GM18498 (cell line): Measurements from ENCODE around the gene CFAP300.

Experiments used
- ATAC-seq: cut with Tn5 transposase; IDR thresholded peaks from one replicate; pipeline ENCODE4 v1.9.1; 2021; ENCODE audit warnings: mild to moderate bottlenecking, moderate library complexity; ENCODE audit not compliant: unreplicated experiment

Gene CFAP300

DNA sequence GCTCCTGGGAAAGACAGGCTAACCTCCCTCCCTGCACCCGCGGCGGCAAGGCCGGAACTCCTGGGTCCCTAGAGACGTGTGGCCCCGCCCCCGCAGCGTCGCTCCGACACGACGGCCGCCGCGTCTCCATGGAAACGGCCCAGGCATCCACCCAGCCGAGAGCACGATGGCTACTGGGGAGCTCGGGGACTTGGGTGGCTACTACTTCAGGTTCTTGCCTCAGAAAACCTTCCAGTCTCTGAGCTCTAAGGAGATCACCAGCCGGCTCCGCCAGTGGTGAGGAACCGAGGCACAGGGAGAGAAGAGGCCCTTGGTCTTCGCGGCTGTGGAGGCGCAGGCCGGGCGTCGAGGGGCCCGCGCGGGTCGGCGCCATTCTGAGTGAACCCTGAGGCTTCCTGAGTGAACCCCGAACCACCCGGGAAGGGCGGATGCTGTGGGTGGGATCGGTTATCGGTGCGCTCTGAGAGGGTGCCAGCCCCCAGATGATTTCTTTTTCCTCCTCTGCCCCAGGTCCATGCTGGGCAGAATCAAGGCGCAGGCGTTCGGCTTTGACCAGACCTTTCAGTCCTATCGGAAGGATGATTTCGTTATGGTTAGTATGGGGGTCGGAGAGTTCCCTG is at the start of gene CFAP300:
Gene CFAP300, plus strand, starts transcription at position 133 of the 620 bp plus-strand sequence. Its CDS starts 34 bp downstream, at position 167.
- ATAC-seq = peak; percentile 61

DNA sequence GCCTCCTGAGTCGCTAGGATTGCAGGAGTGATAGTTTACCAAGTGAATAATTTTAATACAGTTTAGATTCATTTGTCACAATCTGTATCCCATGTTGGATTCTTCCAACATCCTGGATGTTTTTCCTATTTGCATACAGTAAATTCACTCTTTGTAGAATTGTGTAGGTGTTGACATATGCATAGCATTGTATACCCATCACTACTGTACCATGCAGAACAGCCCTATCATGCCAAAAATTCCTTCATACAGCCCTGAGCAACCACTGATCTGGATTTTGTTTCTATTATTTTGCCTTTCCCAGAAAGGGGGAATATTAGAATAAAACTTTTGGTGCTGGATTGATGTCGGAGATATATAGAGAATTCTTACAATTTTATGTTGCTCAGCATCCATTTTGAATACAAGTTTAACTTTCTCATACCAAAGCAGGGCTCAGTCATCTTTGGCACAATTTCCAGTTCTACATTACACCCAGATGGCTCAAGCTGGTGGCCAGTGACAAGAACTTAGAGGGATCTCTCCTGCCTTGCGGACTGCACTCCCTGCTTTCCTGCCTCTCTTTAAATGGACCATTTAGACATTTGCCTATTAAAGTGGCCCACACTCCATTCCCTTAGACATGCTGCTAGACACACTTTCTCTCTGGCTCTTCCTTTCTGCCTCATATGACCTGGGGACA is 45.4 kb upstream of the CFAP300 start:
- no peak for ATAC-seq

DNA sequence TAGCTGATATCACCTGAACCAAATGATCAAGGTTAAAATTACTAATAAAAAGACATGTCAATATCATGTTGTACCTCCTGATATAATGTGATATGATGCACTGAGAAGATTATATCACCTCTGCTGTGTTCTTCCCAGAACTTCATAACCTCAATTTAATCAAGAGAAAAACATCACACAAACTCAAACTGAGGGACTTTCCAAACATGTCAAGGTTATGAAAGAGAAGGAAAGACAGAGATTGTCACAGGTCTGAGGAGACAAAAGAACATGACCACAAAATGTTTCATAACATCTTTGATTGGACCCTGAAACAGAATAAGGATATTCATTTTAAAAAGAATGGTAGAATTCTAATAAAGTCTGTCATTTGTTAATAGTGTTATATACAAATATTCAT is 43.0 kb upstream of the CFAP300 start:
- ATAC-seq = no peak

DNA sequence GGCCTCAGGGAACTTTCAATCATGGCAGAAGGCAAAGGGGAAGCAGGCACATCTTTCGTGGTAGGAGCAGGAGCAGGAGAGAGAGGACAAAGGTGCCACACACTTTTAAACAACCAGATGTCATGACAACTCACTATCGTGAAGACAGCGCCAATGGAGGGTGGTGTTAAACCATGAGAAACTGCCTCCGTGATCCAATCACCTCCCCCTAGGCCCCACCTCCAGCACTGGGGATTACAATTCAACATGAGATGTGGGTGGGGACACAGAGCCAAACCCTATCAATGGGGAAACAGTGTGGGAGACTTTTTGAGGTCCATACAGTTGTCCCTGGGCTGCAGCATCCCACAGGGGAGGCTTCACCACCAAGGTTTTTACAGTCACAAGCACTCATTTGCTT is 41.9 kb upstream of the CFAP300 start:
- ATAC-seq = no peak

DNA sequence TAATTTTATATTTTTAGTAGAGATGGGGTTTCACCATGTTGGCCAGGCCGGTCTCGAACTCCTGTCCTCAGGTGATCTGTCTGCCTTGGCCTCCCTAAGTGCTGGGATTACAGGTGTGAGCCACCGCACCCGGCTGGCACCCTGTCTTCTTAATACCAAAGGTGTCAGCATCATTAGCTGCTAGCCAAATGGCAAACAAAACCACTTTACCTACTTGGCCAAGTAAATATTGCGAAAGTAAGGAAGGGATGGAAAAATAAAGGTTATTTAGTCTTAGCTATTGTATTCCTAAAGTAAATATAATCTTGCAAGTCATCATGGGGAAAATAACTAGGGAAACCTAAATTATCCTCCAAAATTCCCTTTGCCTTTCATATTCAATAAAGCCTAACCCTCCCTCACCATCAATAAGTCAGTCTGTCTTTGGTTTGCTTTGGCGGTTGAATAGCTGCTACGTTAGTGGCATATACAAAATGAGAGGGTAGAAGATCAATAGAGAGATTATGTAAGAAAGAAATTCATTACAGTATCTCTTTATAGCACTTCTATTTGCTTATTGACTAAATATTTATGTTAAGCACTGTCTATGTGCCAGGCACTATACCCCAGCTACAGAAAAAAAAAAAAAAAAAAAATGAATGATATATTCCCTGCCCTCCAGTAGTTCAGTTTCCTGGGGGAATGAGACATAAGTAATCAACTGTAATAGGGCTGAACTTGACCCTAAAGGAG is 40.2 kb upstream of the CFAP300 start:
- ATAC-seq = no peak

DNA sequence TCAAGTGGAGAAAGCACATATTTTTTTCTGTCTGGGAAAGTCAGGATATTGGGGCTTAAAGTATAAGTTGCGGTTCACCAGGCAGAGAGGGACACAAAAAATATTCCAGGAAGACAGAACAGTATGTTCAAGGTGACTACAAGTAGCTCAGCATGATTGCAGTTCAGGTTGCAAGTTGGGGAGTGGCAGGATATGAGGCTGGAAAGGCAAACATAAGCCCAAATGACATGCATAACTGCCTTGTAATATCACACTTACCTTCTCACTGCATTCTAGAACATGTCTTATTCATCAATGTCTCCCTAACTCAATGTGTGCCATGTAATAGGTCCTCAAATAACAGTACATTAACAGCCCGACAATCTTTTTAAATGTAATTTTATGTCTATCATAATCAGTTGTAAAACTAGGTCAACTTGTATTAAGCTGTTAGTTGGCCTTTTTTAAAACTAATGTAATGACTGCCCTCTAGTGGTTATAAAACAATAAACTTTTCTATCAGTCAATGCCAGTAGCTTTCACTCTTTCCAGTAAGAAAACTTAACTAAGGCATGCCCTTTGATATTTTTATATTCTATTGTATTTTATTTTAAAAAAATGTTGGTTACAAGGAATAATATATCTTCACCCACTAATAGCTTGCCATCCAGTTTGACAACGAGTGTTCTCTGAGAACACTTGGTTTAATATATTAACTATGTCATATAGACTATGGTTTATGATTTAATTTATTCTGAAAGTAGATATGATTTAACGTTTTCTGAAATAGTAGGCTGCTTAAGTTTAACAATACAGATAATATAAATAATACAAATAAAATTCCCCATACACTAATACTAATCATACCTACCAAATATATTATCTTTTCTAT is 39.4 kb upstream of the CFAP300 start:
- ATAC-seq = peak; percentile 77

DNA sequence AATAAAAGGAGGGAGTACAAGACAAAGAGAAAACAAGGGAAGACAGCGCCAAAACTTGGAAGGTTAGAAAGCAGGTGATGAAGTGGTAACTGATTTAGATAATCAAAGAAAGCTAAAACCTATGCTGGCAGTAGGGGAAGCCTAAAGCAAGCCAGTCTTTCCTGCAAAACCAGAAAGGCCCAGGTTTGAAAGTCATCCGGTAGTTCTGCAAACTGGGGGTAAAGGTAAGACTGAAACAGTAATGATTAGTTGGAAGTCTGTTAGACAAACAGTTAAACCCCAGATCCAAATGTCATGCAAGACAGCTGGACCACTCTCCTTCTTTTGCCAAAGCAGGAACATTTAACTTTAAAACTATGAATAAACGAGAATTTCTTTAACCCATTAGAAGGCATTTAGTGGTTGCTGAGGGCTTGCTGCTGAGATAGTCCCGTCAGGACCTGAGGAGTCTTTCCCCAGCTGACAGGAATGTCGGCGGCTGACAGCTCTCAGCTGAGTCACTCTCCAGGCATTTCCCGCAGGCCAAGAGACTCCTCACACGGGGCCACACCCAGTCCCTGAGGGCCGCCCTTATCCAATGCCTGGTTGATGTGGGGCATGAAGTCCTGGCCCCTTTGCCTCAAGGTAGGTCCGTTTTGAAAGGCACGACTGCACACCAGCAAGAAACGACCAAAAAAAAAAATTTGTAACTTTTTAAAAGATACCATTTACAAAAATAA is 36.3 kb upstream of the CFAP300 start:
- ATAC-seq = no peak

DNA sequence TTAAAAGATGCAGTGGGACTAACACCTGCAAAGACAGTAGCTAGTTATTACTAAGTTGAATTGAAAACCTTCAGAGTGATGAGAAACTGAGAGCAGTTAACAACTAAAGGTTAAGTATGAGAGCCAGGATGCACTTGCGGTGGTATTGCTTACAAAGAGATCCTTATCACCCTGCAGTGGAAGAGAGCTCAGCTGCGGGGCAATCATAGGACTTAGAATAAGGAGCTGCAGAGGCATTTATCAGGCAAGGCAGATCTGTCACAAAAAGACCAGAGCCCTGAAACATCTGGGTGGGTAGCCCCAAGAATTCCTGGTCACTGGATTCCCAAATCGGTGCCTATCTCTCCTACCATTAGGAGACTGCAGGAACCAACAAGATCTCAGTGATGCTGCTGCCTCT is 34.3 kb upstream of the CFAP300 start:
- no peak for ATAC-seq

DNA sequence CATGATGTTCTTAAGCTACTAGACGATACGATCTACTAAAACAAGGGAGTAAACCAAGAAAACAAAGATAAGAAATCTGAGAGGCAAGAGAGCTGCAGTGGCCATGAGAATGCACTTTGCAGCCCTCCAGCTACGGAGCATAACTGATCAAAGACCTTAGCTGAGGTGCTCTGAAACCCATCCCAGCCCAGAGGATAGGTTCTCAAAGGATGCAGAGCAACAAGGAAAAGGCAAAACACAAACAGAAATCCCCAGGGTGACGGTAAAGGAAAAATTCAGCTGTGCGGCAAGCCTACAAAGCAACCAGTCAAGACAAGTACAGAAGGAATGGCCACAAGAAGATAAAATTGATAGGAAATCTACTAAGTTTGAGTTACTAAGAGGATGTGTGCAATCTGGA is 32.5 kb upstream of the CFAP300 start:
- ATAC-seq = no peak

DNA sequence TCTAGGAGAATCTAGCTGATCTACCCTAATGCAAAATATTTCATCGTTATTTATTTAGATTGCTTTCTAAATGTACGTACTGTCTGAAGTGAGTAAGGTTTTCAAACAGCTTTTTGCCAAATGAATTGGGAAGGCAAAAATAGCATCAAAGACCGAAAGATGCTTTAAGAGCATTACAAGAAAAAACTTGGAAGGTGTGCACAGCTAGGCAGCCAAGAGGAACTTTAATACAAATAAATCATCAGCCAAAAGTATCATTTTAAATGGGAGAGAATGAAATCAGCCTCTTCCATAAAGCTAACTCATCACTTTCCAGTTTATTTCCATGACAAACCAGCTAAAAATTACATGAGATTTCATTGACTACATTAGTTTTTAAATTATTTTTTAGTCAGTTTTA is 30.2 kb upstream of the CFAP300 start:
- ATAC-seq = no peak

DNA sequence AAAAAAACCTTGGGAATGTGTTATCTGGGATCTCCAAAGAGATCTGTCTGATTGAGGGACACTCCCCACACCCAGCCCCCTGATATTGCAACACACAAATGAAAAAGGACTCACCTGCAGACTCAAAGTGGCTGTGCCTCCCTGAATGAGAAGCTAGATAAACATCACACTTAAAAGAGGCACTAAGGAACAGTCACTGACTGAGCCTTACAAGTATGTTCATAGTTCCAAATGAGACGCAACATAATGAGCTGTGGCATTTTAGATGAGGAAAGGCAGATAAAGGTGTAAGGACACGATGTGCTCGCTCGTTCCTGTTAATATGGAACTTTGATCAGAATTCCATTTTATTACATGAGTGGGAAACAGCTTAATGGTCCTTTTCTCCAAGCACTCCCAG is 21.0 kb upstream of the CFAP300 start:
- no peak for ATAC-seq

DNA sequence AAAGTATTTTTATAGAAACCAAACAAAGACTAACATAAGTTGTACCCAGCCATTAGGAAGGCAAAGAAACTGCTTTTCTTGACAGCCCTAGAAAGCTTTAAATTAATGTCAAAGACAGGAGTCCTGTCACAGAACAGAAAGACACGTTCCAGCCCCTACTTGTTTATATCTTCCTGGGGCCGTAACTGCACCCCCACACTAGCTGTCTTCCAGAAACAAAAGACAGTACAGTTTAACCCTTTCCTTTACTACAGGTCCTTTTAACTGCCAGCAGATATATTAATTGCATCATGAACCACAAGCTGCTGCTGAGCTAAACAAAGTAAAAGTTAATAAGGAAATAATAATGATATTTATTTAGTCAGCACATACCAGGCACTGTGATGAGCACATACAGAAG is 20.3 kb upstream of the CFAP300 start:
- ATAC-seq = no peak

DNA sequence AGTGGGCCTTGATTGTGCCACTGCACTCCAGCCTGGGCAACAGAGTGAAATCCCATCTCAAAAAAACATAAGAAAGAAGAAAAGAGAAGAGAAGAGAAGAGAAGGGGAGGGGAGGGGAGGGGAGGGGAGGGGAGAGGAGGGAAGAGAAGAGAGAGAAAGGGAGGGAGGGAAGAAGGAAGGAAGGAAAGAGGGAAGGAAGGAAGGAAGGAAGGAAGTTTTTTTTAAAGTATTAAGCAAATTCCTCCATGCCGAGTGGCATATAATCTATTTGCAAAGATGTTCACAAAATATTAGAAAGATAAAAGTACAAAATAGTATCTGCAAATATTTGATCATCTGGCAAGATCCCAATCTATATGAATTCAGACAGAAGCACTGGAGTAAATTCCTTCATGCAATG is 10.5 kb upstream of the CFAP300 start:
- no peak for ATAC-seq

DNA sequence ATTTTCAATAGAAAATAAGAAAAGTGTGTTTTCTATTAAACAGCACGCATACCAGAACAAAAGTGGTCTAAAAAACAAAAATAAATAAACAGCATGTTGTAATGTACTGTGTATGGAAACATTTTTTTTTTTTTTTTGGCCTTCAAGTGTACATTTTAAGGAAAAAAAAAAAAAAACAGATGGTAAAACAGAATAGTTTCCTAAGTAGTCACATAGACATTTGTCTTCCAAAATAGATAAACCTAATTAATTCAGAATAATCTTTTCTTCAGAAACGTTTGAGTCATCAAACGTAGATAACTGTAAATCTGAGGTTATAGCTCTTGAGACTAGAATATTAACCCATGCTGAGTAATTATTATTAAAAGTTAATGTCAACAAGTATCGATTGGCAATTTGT is 396 bp upstream of the CFAP300 start:
- ATAC-seq = no peak

DNA sequence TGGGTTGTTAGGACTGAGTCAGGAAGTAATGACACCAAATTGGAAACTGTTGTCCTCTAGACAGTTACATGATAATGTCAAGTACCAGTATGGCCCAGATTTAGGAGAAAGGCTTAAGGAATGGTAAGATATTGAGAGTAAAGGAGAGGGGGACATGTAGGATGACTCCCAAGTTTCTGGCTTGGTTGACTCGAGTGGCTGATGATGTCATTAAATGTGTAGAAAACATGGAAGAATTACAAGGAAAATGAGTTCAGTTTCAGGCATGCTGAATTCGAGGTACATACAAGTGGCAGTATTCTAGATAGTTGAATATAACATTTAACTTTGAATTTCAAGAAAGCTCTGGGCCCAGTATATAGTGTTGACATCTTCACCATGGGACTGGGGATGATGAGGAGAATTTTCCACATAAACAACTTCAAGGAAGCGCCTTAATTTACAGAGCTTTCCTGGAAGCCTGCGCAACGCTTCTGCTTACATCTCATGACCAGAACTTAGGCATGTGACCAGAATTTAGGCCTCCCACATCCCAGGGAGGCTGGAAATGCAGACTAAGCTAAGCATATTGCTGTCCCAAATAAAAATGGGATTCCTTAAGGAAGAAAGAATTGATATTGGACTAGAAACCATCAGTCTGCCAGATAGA is 3.8 kb downstream of the CFAP300 start:
- ATAC-seq = no peak

DNA sequence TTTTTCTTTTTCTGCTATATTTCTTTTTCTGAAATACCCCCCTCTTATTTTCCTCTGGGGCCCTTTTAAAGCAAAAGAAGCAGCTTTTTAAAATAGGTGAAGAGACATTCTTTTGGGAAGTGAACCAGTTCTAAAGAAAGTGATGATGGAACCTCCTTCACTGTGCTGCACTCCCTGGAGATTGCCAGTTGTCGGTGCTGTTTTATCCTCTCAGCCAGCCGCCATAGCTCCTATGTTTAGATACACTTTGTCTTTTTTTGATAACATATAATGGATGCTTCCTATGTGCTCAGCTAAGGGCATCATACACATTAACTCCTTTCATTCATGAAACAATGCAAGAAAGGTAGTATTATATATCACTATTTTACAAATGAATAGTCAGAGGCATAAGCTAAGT is 14.0 kb downstream of the CFAP300 start:
- no peak for ATAC-seq

DNA sequence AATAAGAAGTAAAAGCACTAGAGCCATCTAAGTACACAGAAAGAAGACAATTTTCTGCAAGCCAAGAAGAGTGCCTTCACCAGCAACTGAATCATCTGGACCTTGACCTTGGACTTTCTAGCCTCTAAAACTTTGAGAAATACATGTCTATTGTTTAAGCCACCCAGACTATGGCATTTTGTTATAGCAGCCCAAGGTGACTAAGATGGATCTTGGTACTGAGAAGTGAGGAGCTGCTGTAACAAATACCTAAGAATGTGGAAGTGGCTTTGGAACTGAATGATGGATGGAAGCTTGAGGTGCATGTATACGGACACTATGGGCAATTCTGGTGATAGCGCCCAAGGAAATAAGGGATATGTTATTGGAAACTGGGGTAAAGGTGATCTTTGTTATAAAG is 14.9 kb downstream of the CFAP300 start:
- no peak for ATAC-seq

DNA sequence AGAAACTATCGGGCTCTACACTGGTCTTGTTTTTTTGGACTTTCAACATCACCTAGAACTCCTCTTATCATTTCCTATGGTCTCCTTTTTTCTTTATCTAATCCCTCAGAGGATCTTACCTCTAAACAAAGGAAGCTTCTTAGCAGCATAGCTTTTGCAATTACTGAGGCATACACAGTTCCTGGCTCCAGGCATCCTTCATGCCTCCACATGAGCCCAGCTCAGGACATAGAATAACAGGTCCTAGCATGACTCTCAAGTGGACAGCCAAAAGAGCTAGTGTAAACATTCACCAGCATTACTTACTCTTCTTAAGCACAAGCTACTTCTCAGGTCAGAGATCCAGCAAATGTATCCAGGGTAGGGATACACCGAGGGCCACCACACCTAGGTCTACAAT is 17.1 kb downstream of the CFAP300 start:
- no peak for ATAC-seq

DNA sequence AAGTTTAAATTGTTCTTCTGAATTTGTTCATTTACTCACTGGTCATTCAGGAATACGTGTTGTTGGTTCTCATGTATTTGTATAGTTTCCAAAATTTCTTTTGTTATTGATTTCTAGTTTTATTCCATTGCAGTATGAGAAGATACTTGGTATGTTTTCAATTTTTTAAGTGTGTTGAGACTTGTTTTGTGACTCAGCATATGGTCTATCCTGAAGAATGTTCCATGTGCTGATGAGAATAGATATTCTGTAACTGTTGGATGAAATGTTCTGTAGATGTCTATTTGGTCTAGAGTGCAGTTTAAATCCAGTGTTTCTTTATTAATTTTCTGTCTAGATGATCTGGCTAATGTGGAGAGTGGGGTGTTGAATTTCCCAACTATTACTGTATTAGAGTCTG is 23.5 kb downstream of the CFAP300 start:
- ATAC-seq = no peak
